B cell (primary cell): ENCODE data around the gene SMIM10L2A. TPM values are rescaled to one million over a fixed set of nuclear protein-coding genes. Genes with fewer than 3 reads are reported as not detected.
"Not testable (repeated sequence)": the region's sequence is repeated elsewhere in the genome, so short reads cannot be mapped to it uniquely, and the experiment has no call there.

Experiments
- ATAC-seq: fragments of 200-7000 bp; cut with Tn5 transposase; one replicate; pipeline ENCODE4 v1.10.0; 2021; ENCODE audit warnings: low read depth, mild to moderate bottlenecking, moderate number of reproducible peaks, moderate library complexity
- CTCF ChIA-PET: fragments of 350-600 bp; sonication (Branson Sonifier 250); formaldehyde crosslinking; loops from one replicate; lab custom pipeline; 2021; ENCODE audit warnings: antibody characterized with exemption, inconsistent platforms; lab: Charles Lee
- POLR2A ChIA-PET: fragments of 350-600 bp; sonication (Branson Sonifier 250); formaldehyde crosslinking; loops from one replicate; lab custom pipeline; 2021; ENCODE audit warnings: antibody characterized with exemption; lab: Charles Lee
- DNase-seq: peaks from one replicate; pipeline ENCODE4 v3.0.0; 2013
- H2AFZ ChIP-seq: 2 replicates; pipeline ENCODE4 v1.6.1; 2012; ENCODE audit warnings: mild to moderate bottlenecking, low read depth, low read length; ENCODE audit not compliant: insufficient read depth, poor library complexity, severe bottlenecking
- H3K27ac ChIP-seq, 2 donors: 1 replicate in 1 of 2; 2 replicates in 1 of 2; pipeline ENCODE4 v1.5.1; 2012 to 2013; ENCODE audit warnings: low read length in 2 of 2, mild to moderate bottlenecking in 2 of 2, moderate library complexity in 1 of 2
- H3K27me3 ChIP-seq, 4 experiments: fragments of 200-600 bp in 1 of 4; sonication (generic) in 1 of 4; replicated peaks in 1 of 4; 1 replicate in 2 of 4; 2 replicates in 2 of 4; pipeline versions ENCODE4 v1.6.1 to v1.7.0; 2013 to 2016; ENCODE audit warnings: low read length in 3 of 4, mild to moderate bottlenecking in 2 of 4, mixed read lengths in 1 of 4, moderate library complexity in 1 of 4; ENCODE audit not compliant: insufficient read depth in 4 of 4, control insufficient read depth in 3 of 4; ENCODE audit errors: control extremely low read depth in 1 of 4
- H3K36me3 ChIP-seq, 2 experiments: replicated peaks in 1 of 2; 1 replicate in 1 of 2; 2 replicates in 1 of 2; pipeline versions ENCODE4 v1.6.1 to v1.7.1; 2013; ENCODE audit warnings: low read length in 1 of 2; ENCODE audit not compliant: insufficient read depth in 2 of 2, control insufficient read depth in 1 of 2; ENCODE audit errors: control extremely low read depth in 1 of 2, extremely low read depth in 1 of 2
- H3K4me1 ChIP-seq, 2 donors: fragments of 200-600 bp in 1 of 2; sonication (generic) in 1 of 2; 1 replicate in 1 of 2; 2 replicates in 1 of 2; pipeline versions ENCODE4 v1.5.1 to v1.6.1; 2013 to 2017; ENCODE audit warnings: low read length in 2 of 2; ENCODE audit not compliant: control insufficient read depth in 2 of 2, insufficient read depth in 2 of 2
- H3K4me2 ChIP-seq: replicated peaks from 2 replicates; pipeline ENCODE3; 2012; ENCODE audit warnings: mild to moderate bottlenecking, low read depth, low read length; ENCODE audit not compliant: poor library complexity, severe bottlenecking
- H3K4me3 ChIP-seq, 5 experiments: fragments of 200-600 bp in 1 of 5; sonication (generic) in 1 of 5; 1 replicate in 3 of 5; 2 replicates in 2 of 5; pipeline versions ENCODE4 v1.5.1 to v1.7.0; 2011 to 2016; ENCODE audit warnings: low read length in 4 of 5, mild to moderate bottlenecking in 4 of 5, low read depth in 2 of 5, control low read depth in 1 of 5, moderate library complexity in 1 of 5; ENCODE audit not compliant: insufficient read depth in 1 of 5; ENCODE audit errors: control extremely low read depth in 1 of 5, extremely low read depth in 1 of 5
- H3K79me2 ChIP-seq: fragments of 200-600 bp; sonication (generic); one replicate; pipeline ENCODE4 v1.6.0; 2016; ENCODE audit warnings: low read length; ENCODE audit not compliant: control insufficient read depth, insufficient read depth
- H3K9ac ChIP-seq: fragments of 200-600 bp; sonication (generic); 2 replicates; pipeline ENCODE4 v1.6.1; 2017; ENCODE audit warnings: mild to moderate bottlenecking, low read length, moderate library complexity
- H3K9me3 ChIP-seq, 3 donors: one replicate each; pipeline versions ENCODE4 v1.6.1 to v1.7.1; 2013; ENCODE audit warnings: low read length in 2 of 3; ENCODE audit not compliant: control insufficient read depth in 2 of 3, insufficient read depth in 1 of 3; ENCODE audit errors: control extremely low read depth in 1 of 3
- H4K20me1 ChIP-seq: 2 replicates; pipeline ENCODE4 v1.6.0; 2012; ENCODE audit warnings: mild to moderate bottlenecking, low read length; ENCODE audit not compliant: insufficient read depth, control insufficient read depth, poor library complexity, severe bottlenecking
- H3K27ac Mint-ChIP-seq: one replicate; pipeline ENCODE4 v1.8.0; 2021; ENCODE audit warnings: mixed read lengths
- H3K27me3 Mint-ChIP-seq: one replicate; pipeline ENCODE4 v1.8.0; 2021; ENCODE audit warnings: mixed read lengths
- H3K4me1 Mint-ChIP-seq: one replicate; pipeline ENCODE4 v1.8.0; 2021; ENCODE audit warnings: mixed read lengths
- H3K4me3 Mint-ChIP-seq: one replicate; pipeline ENCODE4 v1.8.0; 2021; ENCODE audit warnings: mixed read lengths
- H3K9me3 Mint-ChIP-seq: one replicate; pipeline ENCODE4 v1.8.0; 2022; ENCODE audit warnings: mixed read lengths; ENCODE audit not compliant: insufficient read depth
- EZH2 ChIP-seq: IDR thresholded peaks from 2 replicates; pipeline ENCODE4 v1.6.1; 2012; ENCODE audit warnings: borderline replicate concordance, low read depth, mild to moderate bottlenecking, moderate library complexity, low read length; ENCODE audit not compliant: insufficient read depth, poor library complexity, severe bottlenecking
- WGBS: methylation state at CpG from one replicate; pipeline ENCODE4 v1.1.5; 2013; ENCODE audit warnings: missing lambda C conversion rate; ENCODE audit not compliant: insufficient coverage; 5-methylcytosine and 5-hydroxymethylcytosine counted together
- intact Hi-C: fragments of 100-400 bp; cut with micrococcal nuclease; formaldehyde crosslinking; loops from one replicate; pipeline ENCODE4 v1.10.0; 2022
- polyA plus RNA-seq: library from polyadenylated mRNA; depleted of rRNA; stranded (reverse); fragments of >200 nt; gene quantifications from 2 replicates; pipeline ENCODE4 v1.2.3, GENCODE V29; 2012
- total RNA-seq, 2 donors: library from RNA; stranded (reverse); fragments of 120-200 nt in 1 of 2; gene quantifications; 1 replicate in 1 of 2; 2 replicates in 1 of 2; pipeline versions ENCODE4 v1.2.3 to v1.2.4, GENCODE V29; 2013 to 2022

SMIM10L2A gene
- total and polyA plus RNA-seq, 2 donors (not counting 1 experiment from before 2014, with no cell fraction given) = 0.25 to 0.76 TPM

- no peak for ATAC-seq
- CTCF ChIA-PET = no interaction called here
- H3K27me3 Mint-ChIP-seq = peaks cover 24% of the 10 kb centered on the region
These were observed 18.4 kb upstream of the SMIM10L2A start for GRCh38 chrX:135403374-135403773.

DNA sequence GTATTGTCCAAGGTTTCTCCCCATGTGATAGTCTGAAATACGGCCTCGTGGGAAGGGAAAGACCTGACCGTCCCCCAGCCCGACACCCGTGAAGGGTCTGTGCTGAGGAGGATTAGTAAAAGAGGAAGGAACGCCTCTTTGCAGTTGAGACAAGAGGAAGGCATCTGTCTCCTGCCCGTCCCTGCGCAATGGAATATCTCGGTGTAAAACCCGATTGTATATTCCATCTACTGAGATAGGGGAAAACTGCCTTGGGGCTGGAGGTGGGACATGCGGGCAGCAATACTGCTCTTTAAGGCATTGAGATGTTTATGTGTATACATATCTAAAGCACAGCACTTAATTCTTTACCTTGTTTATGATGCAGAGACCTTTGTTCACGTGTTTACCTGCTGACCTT, 15.3 kb upstream of the SMIM10L2A start:
- H3K4me3 Mint-ChIP-seq, H3K9me3 ChIP-seq, H3K4me1 Mint-ChIP-seq, POLR2A ChIA-PET, intact Hi-C loops, H3K27me3 ChIP-seq, H3K9me3 Mint-ChIP-seq, H2AFZ ChIP-seq, ATAC-seq, H3K4me1 ChIP-seq, H3K27ac ChIP-seq, H3K36me3 ChIP-seq, H3K4me2 ChIP-seq, CTCF ChIA-PET, DNase-seq, H3K27ac Mint-ChIP-seq, H3K79me2 ChIP-seq, H3K4me3 ChIP-seq, H4K20me1 ChIP-seq, H3K9ac ChIP-seq: not testable (repeated sequence)
- whole genome bisulfite sequencing = no CpG with 5 or more reads among the region's 12 CpGs
- peaks cover 22% of the 10 kb centered on the region for H3K27me3 Mint-ChIP-seq

More at GRCh38 chrX:135403374-135403773, 18.4 kb upstream of the SMIM10L2A start:
- no peaks in the 10 kb centered on the region for H3K9me3 Mint-ChIP-seq
- H3K4me1 ChIP-seq = no peaks in the 10 kb centered on the region
- no peaks in the 10 kb centered on the region for H3K4me1 Mint-ChIP-seq
- H3K9ac ChIP-seq = no peak overlapping the region
- H3K79me2 ChIP-seq = no peaks in the 10 kb centered on the region
- no peak overlapping the region for H3K27ac Mint-ChIP-seq
- no peak overlapping the region for H2AFZ ChIP-seq
- POLR2A ChIA-PET = no interaction called here
- no peaks in the 10 kb centered on the region for H3K36me3 ChIP-seq
- intact Hi-C loops = no loop called here
- H3K4me2 ChIP-seq = no peak overlapping the region
- no peak overlapping the region for H3K4me3 Mint-ChIP-seq
- peaks cover 0 to 4% (median 1%) of the 10 kb centered on the region in 4 experiments for H3K27me3 ChIP-seq
- no peaks in the 10 kb centered on the region for H3K9me3 ChIP-seq
- H3K4me3 ChIP-seq = no peak overlapping the region
- H3K27ac ChIP-seq = no peak overlapping the region
- no peaks in the 10 kb centered on the region for H4K20me1 ChIP-seq
- no peak for TF ChIP-seq EZH2
- DNase-seq = no peak
